DMS53 (cell line): ENCODE data around the gene ATF7IP.

ENCODE experiments used
- DNase-seq: peaks from one replicate; lab custom pipeline; 2025; lab: John Stamatoyannopoulos, UW

Gene ATF7IP

DNA sequence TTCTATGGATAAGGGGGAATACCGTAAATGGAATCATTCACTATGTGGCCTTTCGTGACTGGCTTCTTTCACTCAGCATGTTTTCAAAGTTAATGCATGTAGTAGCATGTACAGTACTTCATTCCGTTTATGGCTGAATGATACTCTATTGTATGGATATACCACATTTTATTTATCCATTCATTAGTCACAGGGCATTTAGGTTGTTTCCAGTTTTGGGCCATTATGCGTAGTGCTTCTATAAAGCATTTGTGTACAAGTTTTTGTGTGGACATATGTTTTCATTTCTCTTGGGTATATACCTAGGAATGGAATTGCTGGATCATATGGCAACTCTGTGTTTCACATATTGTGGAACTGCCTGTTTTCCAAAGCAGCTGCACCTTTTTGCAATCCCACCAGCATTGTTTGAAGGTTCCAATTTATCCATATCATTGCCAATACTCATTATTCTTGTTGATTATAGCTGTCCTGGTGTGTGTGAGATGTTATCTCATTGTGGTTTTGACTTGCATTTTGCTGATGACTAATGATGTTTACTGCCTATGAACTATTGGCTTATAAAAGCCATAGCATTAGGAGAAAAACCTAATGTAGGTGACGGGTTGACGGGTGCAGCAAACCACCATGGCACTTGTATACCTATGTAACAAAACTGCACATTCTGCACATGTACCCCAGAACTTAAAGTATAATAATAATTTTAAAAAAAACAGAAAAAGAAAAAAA, 45.5 kb downstream of the ATF7IP start:
- no peak for DNase-seq

DNA sequence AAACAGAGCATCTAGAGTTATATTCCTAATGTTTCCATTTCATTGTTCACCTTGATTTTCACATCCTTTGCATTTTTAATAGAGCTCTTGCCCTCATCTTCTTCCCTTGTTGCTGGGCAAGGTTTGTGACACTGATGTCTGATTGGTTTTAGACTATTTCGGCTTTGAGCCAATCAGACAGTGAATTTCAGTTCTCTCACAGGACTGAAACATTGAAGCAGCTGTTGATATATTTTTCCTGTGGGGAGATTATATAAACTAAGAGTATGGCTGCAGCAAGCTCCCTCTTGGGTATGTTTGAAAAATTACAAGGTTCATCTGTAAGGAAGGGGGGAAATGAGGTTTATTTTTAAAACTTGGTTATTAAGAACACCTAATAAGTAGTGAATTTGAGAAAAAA, 51.2 kb downstream of the ATF7IP start:
- peak; percentile 80 for DNase-seq

GRCh38 chr12:14417715-14418114, 52.2 kb downstream of the ATF7IP start:
- DNase-seq, result peak; percentile 83

- DNase-seq, result peak; percentile 43
Observed at GRCh38 chr12:14418451-14418890, 53.0 kb downstream of the ATF7IP start.

- DNase-seq, result no peak
Observed at GRCh38 chr12:14422516-14423230, 57.2 kb downstream of the ATF7IP start.

DNA sequence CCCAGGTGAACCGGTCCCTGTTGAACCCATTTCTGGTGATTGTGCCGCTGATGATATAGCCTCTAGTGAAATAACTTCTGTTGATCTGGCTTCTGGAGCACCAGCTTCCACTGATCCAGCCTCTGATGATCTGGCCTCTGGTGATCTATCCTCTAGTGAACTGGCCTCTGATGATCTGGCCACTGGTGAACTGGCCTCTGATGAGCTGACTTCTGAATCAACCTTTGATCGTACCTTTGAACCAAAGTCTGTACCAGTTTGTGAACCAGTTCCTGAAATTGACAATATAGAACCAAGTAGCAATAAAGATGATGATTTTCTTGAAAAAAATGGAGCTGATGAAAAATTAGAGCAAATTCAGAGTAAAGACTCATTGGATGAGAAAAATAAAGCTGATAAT, 59.1 kb downstream of the ATF7IP start:
- no peak for DNase-seq

GRCh38 chr12:14426792-14427191, 61.3 kb downstream of the ATF7IP start:
- no peak for DNase-seq

- DNase-seq, result no peak
Observed at GRCh38 chr12:14427929-14428328, 62.4 kb downstream of the ATF7IP start.

DNA sequence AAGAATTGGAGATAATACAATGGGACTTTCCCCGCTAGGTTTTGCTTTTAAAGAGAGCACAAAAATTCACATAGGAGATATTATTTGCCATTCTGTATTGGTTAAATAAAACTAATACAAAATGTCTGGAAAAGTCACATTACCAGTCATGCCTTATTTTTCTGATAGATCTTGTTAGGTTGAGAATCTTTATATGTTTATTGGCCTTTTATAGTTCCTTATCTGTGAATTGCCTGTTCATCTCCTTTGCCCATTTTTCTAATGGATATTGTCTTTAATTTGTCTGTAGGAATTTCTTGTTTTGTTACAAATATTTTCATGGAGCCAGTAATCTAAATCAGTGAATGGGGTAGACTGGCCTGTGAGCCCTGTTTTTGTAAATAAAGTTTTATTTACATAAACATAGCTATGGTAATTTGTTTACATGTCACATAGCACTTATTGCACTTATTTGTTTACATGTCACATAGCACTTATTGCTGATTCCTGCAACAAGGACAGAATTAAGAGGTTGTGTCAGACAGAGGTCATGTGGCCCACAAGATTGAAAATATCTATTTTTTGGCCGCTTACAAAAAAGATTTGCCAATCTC, 65.0 kb downstream of the ATF7IP start:
- no peak for DNase-seq

DNA sequence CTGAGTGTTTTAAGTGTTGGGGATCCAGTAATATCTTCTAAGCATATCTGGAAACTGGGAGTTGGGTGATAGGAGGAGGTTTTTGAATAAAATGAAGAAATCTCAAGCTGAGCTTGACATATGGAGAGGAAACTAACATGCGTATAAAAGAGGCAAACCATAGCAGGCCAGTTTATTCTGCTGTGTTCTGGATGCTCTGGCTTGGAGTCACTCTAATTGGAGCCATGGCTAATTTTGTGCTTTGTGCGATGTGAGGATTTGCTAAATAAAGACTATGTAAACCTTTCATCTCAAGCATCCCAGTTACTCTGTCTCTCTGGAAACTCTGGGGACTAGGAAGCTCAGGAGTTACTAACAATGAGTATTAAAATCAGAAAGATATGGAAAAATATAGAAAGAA, 66.5 kb downstream of the ATF7IP start:
- DNase-seq, result no peak

DNA sequence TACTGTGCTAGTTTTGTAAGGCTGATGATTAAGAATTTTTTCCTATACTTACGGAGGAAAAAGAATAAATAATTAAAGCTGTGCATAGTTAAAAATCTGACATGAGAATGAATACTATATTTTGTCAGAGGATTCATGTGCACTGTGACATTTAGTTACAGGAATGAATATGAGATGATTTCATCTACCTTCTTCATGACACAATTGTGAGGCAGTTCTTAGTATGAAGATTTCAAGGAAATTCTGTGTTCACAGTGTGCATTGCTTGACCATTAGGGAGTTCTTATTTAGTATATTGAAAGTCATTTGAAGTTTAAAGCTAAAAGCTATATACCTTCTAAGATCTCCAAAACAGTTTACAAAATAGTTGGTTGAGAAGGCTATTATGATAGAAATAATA, 70.1 kb downstream of the ATF7IP start:
- no peak for DNase-seq

DNA sequence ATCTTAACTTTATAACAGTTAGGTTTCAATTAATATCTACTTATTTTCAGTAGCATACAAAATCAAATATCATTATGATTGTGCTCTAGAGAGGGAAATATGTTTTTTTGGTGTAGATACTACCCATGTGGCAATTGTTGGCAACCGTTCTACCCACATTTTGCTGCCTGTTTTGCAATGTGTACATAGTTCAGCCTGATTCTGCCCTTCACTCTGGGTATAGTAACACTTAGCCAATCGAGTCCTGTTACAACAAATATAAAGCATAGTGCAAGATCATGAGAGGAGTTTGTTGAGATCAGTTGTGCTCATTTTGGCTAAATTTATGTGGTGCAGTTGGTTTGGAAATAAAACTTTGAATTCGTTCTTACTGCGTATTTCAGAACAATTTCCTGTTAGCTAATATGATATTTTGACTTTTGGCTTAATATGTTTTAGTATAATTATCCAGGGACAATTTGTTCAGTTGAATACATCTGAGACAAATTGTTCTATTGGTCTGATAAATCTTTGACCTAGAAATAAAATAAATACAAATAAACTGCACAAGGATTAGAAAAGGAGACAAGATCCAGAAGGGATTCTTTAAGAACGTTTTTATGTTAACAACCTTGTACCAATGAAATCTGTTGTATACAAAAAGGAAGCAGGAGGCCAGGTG, 76.9 kb downstream of the ATF7IP start:
- DNase-seq, result no peak

GRCh38 chr12:14443531-14443930, 78.0 kb downstream of the ATF7IP start:
- no peak for DNase-seq

- no peak for DNase-seq
Observed at GRCh38 chr12:14450479-14450878, 85.0 kb downstream of the ATF7IP start.

DNA sequence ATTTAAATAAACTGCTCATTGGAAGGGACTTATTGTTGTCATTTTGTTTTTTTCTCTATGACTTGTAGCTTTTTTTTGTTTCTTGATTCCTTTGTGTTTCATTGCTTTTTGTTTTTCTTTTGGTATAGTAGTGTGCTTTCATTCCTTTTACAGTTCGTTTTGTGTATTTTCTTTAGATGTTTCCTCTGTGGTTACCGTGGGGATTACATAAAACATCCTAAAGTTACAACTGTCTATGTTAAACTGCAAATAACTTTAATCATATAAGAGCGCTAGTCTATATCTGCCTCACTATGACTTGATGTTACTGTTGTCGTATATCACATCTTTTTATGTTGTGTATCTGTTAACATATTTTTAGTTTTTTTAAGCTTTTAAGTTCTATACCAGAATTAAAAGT, 86.9 kb downstream of the ATF7IP start:
- no peak for DNase-seq

DNA sequence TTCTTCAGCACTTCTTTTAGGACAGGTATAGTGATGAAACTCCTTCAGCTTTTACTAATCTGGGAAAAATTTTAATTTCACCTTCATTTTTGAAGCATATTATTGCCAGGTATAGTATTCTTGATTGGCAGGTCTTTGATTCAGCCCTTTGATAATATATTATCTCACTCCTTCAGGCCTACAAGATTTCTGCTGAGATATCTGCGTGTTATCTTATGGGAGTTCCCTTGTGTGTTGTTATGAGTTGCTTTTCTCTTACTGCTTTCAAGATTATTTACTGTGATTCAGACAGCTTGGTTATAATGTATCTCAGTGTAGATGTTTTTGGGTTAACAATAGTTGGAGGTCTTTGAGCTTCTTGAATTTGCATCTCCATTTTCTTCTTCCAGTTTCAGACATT, 87.4 kb downstream of the ATF7IP start:
- DNase-seq, result no peak

- DNase-seq, result peak; percentile 88
Observed at GRCh38 chr12:14454098-14454907, 88.8 kb downstream of the ATF7IP start.

GRCh38 chr12:14460212-14460841, 94.8 kb downstream of the ATF7IP start:
- DNase-seq, result no peak

- no peak for DNase-seq
Observed at GRCh38 chr12:14471497-14471896, 106.0 kb downstream of the ATF7IP start.

DNA sequence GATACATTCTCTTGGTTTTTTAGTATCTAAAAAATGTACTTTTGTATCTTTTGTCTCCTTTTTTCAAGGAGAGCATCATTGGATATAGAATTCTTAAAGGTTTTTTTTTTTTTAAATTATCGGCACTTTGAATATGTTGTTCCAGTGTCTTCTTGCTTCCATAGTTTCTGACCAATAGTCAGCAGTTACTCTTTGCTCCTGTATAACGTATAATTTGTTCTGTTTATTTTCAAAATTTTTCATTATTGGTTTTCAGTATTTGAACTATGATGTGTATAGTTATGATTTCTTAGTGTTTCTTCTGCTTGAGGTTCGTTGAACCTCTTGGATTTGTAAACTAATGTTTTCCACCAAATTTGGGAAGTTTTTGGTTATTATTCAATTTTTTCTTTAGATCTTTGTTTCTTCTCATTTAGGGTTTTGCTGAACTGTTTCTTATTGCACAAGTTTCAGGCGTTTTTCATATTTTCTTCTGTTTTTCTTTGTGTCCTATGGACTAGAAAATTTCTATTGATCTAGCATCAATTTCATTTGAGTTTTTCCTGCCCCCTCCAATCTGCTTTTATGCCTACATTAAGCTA, 108.3 kb downstream of the ATF7IP start:
- DNase-seq, result peak; percentile 54

DNA sequence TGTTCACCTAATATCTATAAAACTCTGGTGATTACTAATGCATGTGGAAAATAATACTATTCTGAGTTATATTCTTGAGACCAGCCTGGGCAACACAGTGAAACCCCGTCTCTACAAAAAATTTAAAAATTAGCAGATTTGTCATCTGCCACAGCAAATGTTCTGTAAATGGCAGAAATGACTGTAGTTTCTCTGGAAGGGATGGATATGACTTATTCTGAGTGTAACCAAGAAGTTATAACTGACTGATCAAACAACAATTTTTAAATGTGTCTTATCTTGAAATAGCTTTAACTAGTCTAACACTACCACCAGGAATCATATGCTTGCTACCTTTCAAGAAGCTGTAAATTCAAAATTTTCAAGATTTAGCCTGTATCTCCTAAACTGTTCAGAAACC, 113.5 kb downstream of the ATF7IP start:
- DNase-seq, result no peak
